GM18951 (cell line): ENCODE results near the gene INPP5A.

Experiments used
- POLR2A ChIP-seq: IDR thresholded peaks from 4 replicates; pipeline ENCODE4 v1.6.1; 2011; ENCODE audit warnings: mild to moderate bottlenecking; ENCODE audit not compliant: insufficient read length, insufficient read depth; ENCODE audit errors: extremely low read depth
- in situ Hi-C: fragments of 300-500 bp; cut with MboI; formaldehyde crosslinking; loops from one replicate; pipeline ENCODE4 v1.12.0; 2022; ENCODE audit warnings: low sequenced_read_pairs, mixed read lengths, inconsistent platforms; ENCODE audit not compliant: unreplicated experiment

Gene INPP5A

DNA sequence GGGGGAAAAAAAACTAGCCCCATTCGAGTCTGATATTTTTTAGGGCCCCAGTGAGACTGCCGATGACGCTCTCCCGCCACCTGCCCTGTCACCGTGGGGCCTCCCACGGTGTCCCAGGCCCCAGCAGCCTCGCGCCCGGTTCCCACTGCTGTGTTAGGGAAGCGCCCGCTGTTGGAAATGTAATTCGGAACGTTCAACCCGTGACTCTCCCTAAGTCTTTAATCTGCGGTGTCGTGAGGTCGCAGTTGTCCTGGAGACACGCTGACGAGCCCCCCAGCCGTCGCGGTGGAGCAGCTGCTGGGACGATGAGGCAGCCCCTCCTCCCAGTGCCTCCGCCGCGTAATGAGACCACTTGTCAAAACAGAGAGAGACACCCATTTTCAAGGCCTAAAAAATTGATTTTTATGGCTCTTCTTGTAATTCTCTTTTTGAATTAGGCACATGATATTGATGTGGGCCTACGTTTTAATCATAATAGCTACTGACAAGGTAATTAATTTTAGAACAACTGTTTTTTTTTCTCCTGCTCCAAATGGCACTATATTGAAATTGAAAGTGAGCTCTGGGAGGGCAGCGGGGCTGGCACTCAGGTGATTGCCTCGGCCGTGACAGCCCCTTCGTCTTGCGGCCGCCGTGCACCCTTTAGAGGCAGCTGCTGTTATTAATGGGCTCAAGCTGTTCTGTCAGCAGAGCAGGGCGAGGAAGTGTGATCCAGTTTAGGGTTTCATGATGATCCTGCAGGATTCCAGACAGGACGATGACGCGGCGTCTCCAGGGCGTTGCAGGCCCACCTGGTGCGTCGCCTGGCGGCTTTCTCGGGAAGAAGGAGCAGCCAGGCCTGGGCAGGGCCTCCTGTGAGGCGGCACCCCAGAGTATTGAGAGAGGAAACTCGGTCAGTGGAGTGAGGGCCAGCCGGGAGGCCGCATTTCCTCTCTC is 185.1 kb downstream of the INPP5A start:
- TF ChIP-seq POLR2A, result no peak
- in situ Hi-C loops, result no loop called here

DNA sequence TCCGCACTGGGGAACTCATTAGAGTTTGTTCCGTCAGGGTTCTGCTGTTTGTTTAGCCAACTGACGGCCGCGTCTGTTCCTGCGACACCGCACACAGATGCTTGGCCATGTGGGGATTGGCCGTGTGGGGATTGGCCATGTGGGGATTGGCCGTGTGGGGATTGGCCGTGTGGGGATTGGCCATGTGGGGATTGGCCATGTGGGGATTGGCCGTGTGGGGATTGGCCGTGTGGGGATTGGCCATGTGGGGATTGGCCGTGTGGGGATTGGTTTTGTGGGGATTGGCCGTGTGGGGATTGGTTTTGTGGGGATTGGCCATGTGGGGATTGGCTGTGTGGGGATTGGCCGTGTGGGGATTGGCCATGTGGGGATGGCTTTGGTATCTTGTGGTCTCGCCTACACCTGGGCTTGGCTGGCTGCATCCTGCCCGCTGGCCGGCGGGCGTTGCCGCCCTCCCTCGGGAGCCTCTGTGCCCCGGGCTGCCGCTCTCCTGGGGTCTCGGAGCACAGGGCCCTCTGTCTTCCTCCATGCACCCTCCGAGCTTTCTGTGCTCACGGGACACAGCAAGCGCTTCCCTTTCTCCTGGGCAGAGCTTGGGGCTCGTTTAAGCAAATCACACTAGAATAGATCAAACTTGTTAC is 185.9 kb downstream of the INPP5A start:
- in situ Hi-C loops, result no loop called here
- TF ChIP-seq POLR2A, result no peak

- in situ Hi-C loops, result no loop called here
- TF ChIP-seq POLR2A, result no peak
Measured at GRCh38 chr10:132724446-132724845, 186.9 kb downstream of the INPP5A start.

DNA sequence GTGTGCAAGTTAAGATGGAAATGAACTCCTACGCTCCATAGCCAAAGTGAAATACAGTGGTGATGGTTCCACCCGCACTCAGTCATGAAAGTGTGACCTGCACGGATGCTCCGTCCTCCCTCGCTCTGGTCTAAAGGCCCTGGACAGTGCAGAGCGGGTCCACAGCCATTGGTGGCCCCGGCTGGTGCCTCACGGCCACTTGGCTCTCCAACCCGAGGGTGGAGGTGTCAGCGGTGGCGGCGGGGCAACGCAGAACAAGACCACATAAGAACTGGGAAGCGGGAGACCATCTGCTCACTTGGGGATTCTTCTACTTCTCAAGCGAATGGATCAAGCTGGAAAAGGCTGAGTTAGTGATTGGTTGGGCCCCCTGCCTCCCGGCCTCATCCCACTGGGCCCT is 187.6 kb downstream of the INPP5A start:
- TF ChIP-seq POLR2A, result no peak
- in situ Hi-C loops, result no loop called here

DNA sequence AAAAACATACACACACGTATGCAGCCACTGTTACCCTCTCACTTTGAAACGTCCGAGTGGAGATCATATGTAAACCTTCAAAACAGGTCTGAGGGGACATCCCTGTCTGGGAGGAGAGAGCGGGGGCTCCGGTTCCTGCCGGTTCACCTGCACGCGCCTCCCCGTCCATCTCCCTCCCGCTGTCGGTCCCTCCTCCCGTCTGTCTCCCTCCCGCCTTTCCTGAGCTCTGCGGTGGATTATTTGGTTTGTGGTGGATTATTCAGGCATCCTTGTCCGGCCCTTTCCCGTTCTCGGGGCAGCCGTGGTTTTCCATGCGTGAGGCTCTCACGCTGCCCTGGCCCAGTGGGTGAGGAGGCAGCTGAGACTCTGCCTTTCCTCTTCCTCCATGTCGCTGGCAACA is 188.6 kb downstream of the INPP5A start:
- in situ Hi-C loops, result no loop called here
- no peak for TF ChIP-seq POLR2A

GRCh38 chr10:132726951-132727350 is 189.4 kb downstream of the INPP5A start:
- in situ Hi-C loops, result no loop called here
- TF ChIP-seq POLR2A, result no peak

GRCh38 chr10:132727411-132727810 is 189.8 kb downstream of the INPP5A start:
- in situ Hi-C loops, result no loop called here

GRCh38 chr10:132728321-132728720 is 190.7 kb downstream of the INPP5A start:
- no peak for TF ChIP-seq POLR2A
- in situ Hi-C loops, result no loop called here

More at GRCh38 chr10:132727411-132727810, 189.8 kb downstream of the INPP5A start:
- TF ChIP-seq POLR2A, result no peak

- TF ChIP-seq POLR2A, result no peak
Measured at GRCh38 chr10:132728741-132729140, 191.2 kb downstream of the INPP5A start.

DNA sequence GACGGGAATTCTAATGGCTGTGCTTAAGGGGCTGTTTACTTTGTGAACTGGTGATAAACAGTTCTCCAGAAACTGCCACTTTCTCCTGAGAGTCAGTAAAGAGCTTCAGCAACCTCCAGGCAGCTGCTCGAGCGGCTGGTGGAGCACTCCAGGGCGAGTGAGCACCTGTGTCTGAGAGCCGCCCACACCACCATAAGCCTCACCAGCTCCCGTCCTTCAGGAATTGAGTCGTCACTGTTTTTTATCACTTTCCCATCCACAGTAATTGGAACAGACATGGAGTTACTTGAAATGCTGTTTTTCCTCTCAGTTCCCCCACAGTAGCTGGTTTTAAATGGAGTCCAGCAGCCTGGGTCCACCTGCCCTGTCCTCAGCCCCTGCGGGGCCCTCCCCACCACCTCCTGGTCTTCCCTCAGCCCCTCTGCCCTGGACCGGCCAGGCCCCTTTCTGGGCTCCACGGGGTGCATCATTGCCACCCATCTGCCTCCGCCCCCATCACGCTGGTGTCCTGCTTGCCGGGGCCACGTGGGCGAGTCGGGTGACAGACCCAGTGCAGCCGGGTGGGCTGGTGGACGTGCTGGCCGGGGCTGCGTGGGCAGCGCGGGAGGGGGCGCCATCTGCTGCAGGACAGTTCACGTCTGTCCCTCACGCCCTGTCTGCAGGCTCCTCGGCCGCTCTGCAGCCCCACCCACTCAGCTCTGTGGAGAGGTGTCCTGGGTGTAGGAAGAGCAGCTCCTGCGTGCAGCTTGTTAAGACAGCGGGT is 192.4 kb downstream of the INPP5A start:
- no peak for TF ChIP-seq POLR2A
- in situ Hi-C loops, result no loop called here

More at GRCh38 chr10:132728741-132729140, 191.2 kb downstream of the INPP5A start:
- in situ Hi-C loops, result no loop called here

GRCh38 chr10:132730573-132730953 is 193.0 kb downstream of the INPP5A start:
- in situ Hi-C loops, result no loop called here
- TF ChIP-seq POLR2A, result no peak

- in situ Hi-C loops, result no loop called here
- no peak for TF ChIP-seq POLR2A
Measured at GRCh38 chr10:132732518-132732917, 194.9 kb downstream of the INPP5A start.

DNA sequence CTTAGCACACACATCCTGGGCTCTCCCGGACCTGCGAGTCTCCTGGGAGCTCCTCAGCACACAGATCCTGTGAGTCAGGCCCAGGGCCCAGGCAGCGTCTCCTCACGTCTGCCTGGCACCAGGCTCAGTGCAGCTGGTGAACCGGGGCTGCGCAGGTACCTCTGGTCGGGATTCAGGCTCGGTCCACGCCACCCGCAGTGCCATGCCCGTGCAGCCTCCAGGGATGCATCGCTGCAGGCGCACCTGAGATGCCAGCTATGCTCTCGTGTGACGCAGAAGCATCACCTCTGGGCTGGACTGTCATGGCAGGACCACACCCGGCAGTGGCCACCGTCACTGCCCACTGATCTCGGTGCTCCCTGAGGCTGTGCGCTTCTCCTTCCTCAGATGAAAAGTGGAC is 196.3 kb downstream of the INPP5A start:
- no peak for TF ChIP-seq POLR2A
- in situ Hi-C loops, result no loop called here
